Hematopoietic multipotent progenitor cell treated with erythropoietin and hydrocortisone succinate and interleukin-3 and kit ligand, for 17 days (in vitro differentiated cells): Measurements from ENCODE around the gene SLC2A5.
A peak's percentile ranks its signal among the peaks of the same experiment; 100 is the strongest.
"Not testable (repeated sequence)": the region's sequence is repeated elsewhere in the genome, so short reads cannot be mapped to it uniquely, and the experiment has no call there.

Experiments used
- DNase-seq: peaks from one replicate; pipeline ENCODE4 v3.0.0-alpha.2; 2015; ENCODE audit warnings: low spot score

The SLC2A5 gene

GRCh38 chr1:9069326-9070100, at the start of gene SLC2A5:
Gene SLC2A5 (minus strand): TSS chr1:9069635. CDS start chr1:9069536, 99 bp downstream.
- DNase-seq = no peak

GRCh38 chr1:9118186-9118585, 48.8 kb upstream of the SLC2A5 start:
- DNase-seq = no peak

GRCh38 chr1:9115351-9116205, 46.1 kb upstream of the SLC2A5 start:
- DNase-seq = no peak

- no peak for DNase-seq
Measured at GRCh38 chr1:9112961-9113880, 43.8 kb upstream of the SLC2A5 start.

GRCh38 chr1:9111957-9112356, 42.5 kb upstream of the SLC2A5 start:
- no peak for DNase-seq

GRCh38 chr1:9111357-9111691, 41.9 kb upstream of the SLC2A5 start:
- DNase-seq = no peak

GRCh38 chr1:9110669-9111356, 41.4 kb upstream of the SLC2A5 start:
- peak; percentile 62 for DNase-seq

- DNase-seq = no peak
Measured at GRCh38 chr1:9108056-9108665, 38.7 kb upstream of the SLC2A5 start.

- DNase-seq = no peak
Measured at GRCh38 chr1:9107136-9107535, 37.7 kb upstream of the SLC2A5 start.

GRCh38 chr1:9106286-9106685, 36.9 kb upstream of the SLC2A5 start:
- DNase-seq = no peak

GRCh38 chr1:9105336-9105867, 36.0 kb upstream of the SLC2A5 start:
- no peak for DNase-seq

GRCh38 chr1:9101510-9102146, 32.2 kb upstream of the SLC2A5 start:
- no peak for DNase-seq

- no peak for DNase-seq
Measured at GRCh38 chr1:9100471-9101043, 31.1 kb upstream of the SLC2A5 start.

- DNase-seq = no peak
Measured at GRCh38 chr1:9099555-9099954, 30.1 kb upstream of the SLC2A5 start.

GRCh38 chr1:9097947-9098705, 28.7 kb upstream of the SLC2A5 start:
- DNase-seq = no peak

- DNase-seq = no peak
Measured at GRCh38 chr1:9095818-9096217, 26.4 kb upstream of the SLC2A5 start.

GRCh38 chr1:9093996-9094595, 24.7 kb upstream of the SLC2A5 start:
- not testable (repeated sequence) for DNase-seq

- no peak for DNase-seq
Measured at GRCh38 chr1:9093581-9093980, 24.1 kb upstream of the SLC2A5 start.

- DNase-seq = no peak
Measured at GRCh38 chr1:9093091-9093490, 23.7 kb upstream of the SLC2A5 start.
